Adrenal gland (tissue), 12 donors: Measurements from ENCODE around the gene RBM44. TPM values are rescaled to one million over a fixed set of nuclear protein-coding genes. Genes with fewer than 3 reads are reported as not detected.
A peak's percentile ranks its signal among the peaks of the same experiment; 100 is the strongest.

Experiments
- DNase-seq, 7 donors: peaks; one replicate each; pipeline ENCODE4 v3.0.0-alpha.2; 2019 to 2020
- H3K27ac ChIP-seq, 5 donors: fragments of 200-600 bp; sonication (generic) in 4 of 5; 1 replicate in 3 of 5; 2 replicates in 2 of 5; pipeline versions ENCODE4 v1.5.1 to v1.8.0; 2016 to 2020; ENCODE audit warnings: mild to moderate bottlenecking in 1 of 5
- H3K27me3 ChIP-seq: fragments of 200-600 bp; 2 replicates; pipeline ENCODE4 v1.8.0; 2021
- H3K36me3 ChIP-seq, 2 donors: fragments of 200-600 bp; replicated peaks in 1 of 2; 1 replicate in 1 of 2; 2 replicates in 1 of 2; pipeline versions ENCODE4 v1.5.1 to v1.8.0; 2018 to 2022
- H3K4me1 ChIP-seq, 2 donors: fragments of 200-600 bp; replicated peaks in 1 of 2; 1 replicate in 1 of 2; 2 replicates in 1 of 2; pipeline versions ENCODE4 v1.5.1 to v1.8.0; 2018 to 2021
- H3K4me3 ChIP-seq, 4 donors: fragments of 200-600 bp; sonication (generic) in 3 of 4; one replicate each; pipeline ENCODE4 v1.5.1; 2016 to 2018
- H3K9me3 ChIP-seq, 3 donors: fragments of 200-600 bp; sonication (generic) in 1 of 3; replicated peaks in 1 of 3; 1 replicate in 2 of 3; 2 replicates in 1 of 3; pipeline versions ENCODE4 v1.5.1 to v1.8.0; 2016 to 2021
- CTCF ChIP-seq, 6 experiments: fragments of 450-650 bp in 4 of 6; fragments of 200-600 bp in 2 of 6; sonication (generic) in 1 of 6; IDR thresholded peaks; 1 replicate in 5 of 6; 2 replicates in 1 of 6; pipeline versions ENCODE4 v1.5.1 to v1.8.0; 2016 to 2021; ENCODE audit warnings: antibody characterized with exemption in 6 of 6, mild to moderate bottlenecking in 2 of 6, moderate library complexity in 1 of 6
- POLR2A ChIP-seq, 2 donors: fragments of 450-650 bp; IDR thresholded peaks; one replicate each; pipeline ENCODE4 v1.6.1; 2017; ENCODE audit warnings: antibody characterized with exemption in 2 of 2, mild to moderate bottlenecking in 2 of 2, moderate library complexity in 1 of 2
- WGBS, 4 donors: extraction: QIAGEN DNeasy Blood & Tissue Kit in 2 of 4; methylation state at CpG; one replicate each; pipeline versions ENCODE4 v1.1.5 to v1.1.7; 2013 to 2017; 5-methylcytosine and 5-hydroxymethylcytosine counted together
- intact Hi-C, 2 donors: fragments of 100-400 bp; cut with DNase I; formaldehyde crosslinking; loops; one replicate each; pipeline versions ENCODE4 v1.14.1 to v1.15.0; 2022 to 2023
- polyA plus RNA-seq, 3 donors: library from polyadenylated mRNA; stranded (reverse); fragments of 200-250 nt in 2 of 3; fragments of 350-450 nt in 1 of 3; fragmentation: Illumina TruSeq in 1 of 3; extraction: RNeasy Lipid Tissue Mini Kit (QIAGEN cat#74804) in 1 of 3; gene quantifications; one replicate each; pipeline ENCODE4 v1.2.3, GENCODE V29; 2013 to 2014
- total RNA-seq, 9 donors: library from RNA; depleted of rRNA in 4 of 9; stranded (reverse); fragments of >200 nt in 4 of 9; fragments of 120-200 nt in 1 of 9; fragmentation: NEBNext Ultra II Directional in 1 of 9; extraction: Animal tissue kit (Norgen Biotek cat#: 25700) in 1 of 9; gene quantifications; one replicate each; pipeline versions ENCODE4 v1.1.0 to v1.2.4, GENCODE V29; 2013 to 2023
- donor health status: healthy with polysubstance abuse.
- donor health status: Bipolar disorder and iron deficiency.
- donor health status: DM: yes; HTN: yes; CAD: no.
- donor health status: DM: no; HTN: no; CAD: no.
- donor health status: DM: no; HTN: no; CAD: no.
- donor health status: DM: yes; HTN: yes; CAD: no.

RBM44 gene
- total and polyA plus RNA-seq, 12 donors = 0.15 to 0.72 (median 0.30) TPM; not detected in 1

- TF ChIP-seq CTCF (IDR thresholded peaks at IDR 0.05) (no peak), POLR2A (IDR thresholded peaks at IDR 0.05) (no peak)
- WGBS, 4 donors = 75 to 88% (median 83%) methylated on average over 9 to 14 of the region's 14 CpGs
Observed at GRCh38 chr2:237876061-237876526, 77.5 kb downstream of the RBM44 start.

GRCh38 chr2:237876532-237876931 lies 78.0 kb downstream of the RBM44 start:
- peak in 2 of 7 donors; percentile 0 to 45 for DNase-seq
- TF ChIP-seq POLR2A (IDR thresholded peaks at IDR 0.05) (no peak), CTCF (IDR thresholded peaks at IDR 0.05) (no peak)
- Histone ChIP-seq H3K27me3 (no peaks in the 10 kb centered on the region), H3K27ac (peak overlapping the region in 1 of 5 donors; percentile 30), H3K4me1 (no peaks in the 10 kb centered on the region), H3K9me3 (no peaks in the 10 kb centered on the region), H3K4me3 (no peak overlapping the region), H3K36me3 (no peaks in the 10 kb centered on the region)
- 74 to 88% (median 78%) methylated on average over 6 to 12 of the region's 12 CpGs for WGBS, 4 donors
- intact Hi-C loops = no loop called here

More at GRCh38 chr2:237876061-237876526, 77.5 kb downstream of the RBM44 start:
- Histone ChIP-seq H3K4me1 (no peaks in the 10 kb centered on the region), H3K36me3 (no peaks in the 10 kb centered on the region), H3K4me3 (no peak overlapping the region), H3K9me3 (no peaks in the 10 kb centered on the region), H3K27me3 (no peaks in the 10 kb centered on the region), H3K27ac (peak overlapping the region in 1 of 5 donors; percentile 30)
- DNase-seq = no peak
- intact Hi-C loops = no loop called here

- WGBS, 4 donors = 94 to 96% (median 95%) methylated on average over 6 to 23 of the region's 23 CpGs
- no peaks in the 10 kb centered on the region for H3K4me1 ChIP-seq
- intact Hi-C loops = no loop called here
- no peaks in the 10 kb centered on the region for H3K9me3 ChIP-seq
- H3K36me3 ChIP-seq = no peaks in the 10 kb centered on the region
- TF ChIP-seq POLR2A (IDR thresholded peaks at IDR 0.05) (no peak), CTCF (IDR thresholded peaks at IDR 0.05) (no peak)
- H3K4me3 ChIP-seq = no peak overlapping the region
- H3K27ac ChIP-seq = no peak overlapping the region
- no peaks in the 10 kb centered on the region for H3K27me3 ChIP-seq
- peak in 2 of 7 donors; percentile 3 to 45 for DNase-seq
Observed at GRCh38 chr2:237876951-237877491, 78.4 kb downstream of the RBM44 start.

GRCh38 chr2:237877576-237878307 lies 79.2 kb downstream of the RBM44 start:
- no peaks in the 10 kb centered on the region for H3K27me3 ChIP-seq
- H3K27ac ChIP-seq = no peak overlapping the region
- no peaks in the 10 kb centered on the region for H3K36me3 ChIP-seq
- H3K4me3 ChIP-seq = no peak overlapping the region
- WGBS, 4 donors = 91 to 96% (median 93%) methylated on average over 14 to 25 of the region's 25 CpGs
- intact Hi-C loops = no loop called here
- no peaks in the 10 kb centered on the region for H3K9me3 ChIP-seq
- DNase-seq = peak in 1 of 7 donors; percentile 4
- no peak for TF ChIP-seq POLR2A (IDR thresholded peaks at IDR 0.05)
- no peak for TF ChIP-seq CTCF (IDR thresholded peaks at IDR 0.05)
- H3K4me1 ChIP-seq = no peaks in the 10 kb centered on the region
